ENCODE results near the gene SDE2. TPM values are rescaled to one million over a fixed set of nuclear protein-coding genes. Genes with fewer than 3 reads are reported as not detected.
"Not testable (repeated sequence)": the region's sequence is repeated elsewhere in the genome, so short reads cannot be mapped to it uniquely, and the experiment has no call there.

The SDE2 gene
- total and polyA plus RNA-seq, 2 donors, result 14.2 to 30.1 TPM

DNA sequence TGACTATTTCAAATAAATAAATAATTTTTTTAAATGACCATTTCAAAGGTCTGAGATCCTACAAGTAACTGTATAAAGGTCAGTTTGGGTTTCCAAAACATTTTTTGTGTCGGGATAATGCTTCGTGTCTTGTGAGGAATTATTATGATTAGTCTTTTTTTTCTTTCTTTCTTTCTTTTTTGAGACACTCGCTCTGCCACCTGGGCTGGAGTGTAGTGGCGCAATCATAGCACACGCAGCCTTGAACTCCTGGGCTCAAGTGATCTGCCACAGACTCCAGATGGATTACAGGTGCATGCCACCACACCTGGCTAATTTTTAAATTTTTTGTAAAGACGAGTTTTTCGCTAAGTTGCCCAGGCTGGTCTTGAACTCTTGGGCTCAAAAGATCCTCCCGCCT lies 1.9 kb upstream of the SDE2 start:
- Histone ChIP-seq H3K36me3 (ENCODE audit: insufficient read depth) (no peaks in the 10 kb centered on the region), H3K27ac (ENCODE audit: low read depth) (no peak overlapping the region), H3K4me3 (ENCODE audit: low read depth, low read length) (no peak overlapping the region), H3K4me1 (ENCODE audit: insufficient read depth) (no peaks in the 10 kb centered on the region)
- 92% methylated on average over 8 of the region's 8 CpGs for WGBS
- no peak for DNase-seq (ENCODE audit: extremely low spot score)

- not testable (repeated sequence) for H3K36me3 ChIP-seq (ENCODE audit: insufficient read depth); H3K4me3 ChIP-seq (ENCODE audit: low read depth, low read length); H3K4me1 ChIP-seq (ENCODE audit: insufficient read depth); DNase-seq (ENCODE audit: extremely low spot score); H3K27ac ChIP-seq (ENCODE audit: low read depth)
- WGBS, result 92% methylated on average over 21 of the region's 21 CpGs
Observed at GRCh38 chr1:226000493-226001081, 1.4 kb upstream of the SDE2 start.

- H3K4me3 ChIP-seq (ENCODE audit: low read depth, low read length), result peak overlapping the region; percentile 40
- 22% methylated on average over 10 of the region's 10 CpGs for WGBS
Observed at GRCh38 chr1:225999912-226000337, 782 bp upstream of the SDE2 start.

GRCh38 chr1:225998560-225999226 lies 450 bp downstream of the SDE2 start:
- 1% methylated on average over 19 of the region's 19 CpGs for WGBS
- DNase-seq (ENCODE audit: extremely low spot score), result no peak
- Histone ChIP-seq H3K36me3 (ENCODE audit: insufficient read depth) (no peaks in the 10 kb centered on the region), H3K4me3 (ENCODE audit: low read depth, low read length) (peak overlapping the region; percentile 49), H3K4me1 (ENCODE audit: insufficient read depth) (no peaks in the 10 kb centered on the region), H3K27ac (ENCODE audit: low read depth) (peak overlapping the region; percentile 68)

More at GRCh38 chr1:225999912-226000337, 782 bp upstream of the SDE2 start:
- Histone ChIP-seq H3K27ac (ENCODE audit: low read depth) (peak overlapping the region; percentile 96), H3K36me3 (ENCODE audit: insufficient read depth) (no peaks in the 10 kb centered on the region), H3K4me1 (ENCODE audit: insufficient read depth) (no peaks in the 10 kb centered on the region)
- DNase-seq (ENCODE audit: extremely low spot score), result no peak

DNA sequence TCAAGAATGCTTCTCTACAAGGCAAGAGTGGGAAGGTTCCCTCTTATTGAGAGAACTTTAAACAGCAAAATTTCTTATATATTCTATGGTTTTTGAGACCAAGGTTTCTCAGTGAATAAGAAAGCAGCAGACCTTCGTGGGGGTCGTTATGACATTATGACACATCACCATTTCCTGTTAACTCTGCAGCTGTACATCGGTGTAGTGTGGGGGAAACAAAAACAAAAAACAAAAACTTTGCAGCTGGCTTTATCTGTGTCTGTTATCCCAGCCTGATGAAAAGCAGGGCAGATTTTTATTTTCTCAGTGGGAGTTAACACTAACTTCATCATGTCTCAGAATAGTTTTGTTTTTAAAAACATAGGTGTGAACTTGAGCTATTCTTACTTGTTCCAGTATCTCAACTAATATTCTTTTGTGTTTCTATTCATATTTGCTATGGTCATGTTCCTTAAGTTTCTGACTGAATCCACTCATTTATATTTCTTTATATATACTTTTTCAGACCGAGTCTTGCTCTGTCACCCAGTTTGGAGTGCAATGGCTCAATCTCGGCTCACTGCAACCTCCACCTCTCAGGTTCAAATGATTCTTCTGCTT lies 2.1 kb downstream of the SDE2 start:
- no peak overlapping the region for H3K4me3 ChIP-seq (ENCODE audit: low read depth, low read length)
- H3K4me1 ChIP-seq (ENCODE audit: insufficient read depth), result no peaks in the 10 kb centered on the region
- no peak overlapping the region for H3K27ac ChIP-seq (ENCODE audit: low read depth)
- peaks cover 5% of the 10 kb centered on the region for H3K36me3 ChIP-seq (ENCODE audit: insufficient read depth)
- DNase-seq (ENCODE audit: extremely low spot score), result no peak
- WGBS, result 59% methylated on average over 5 of the region's 5 CpGs

DNA sequence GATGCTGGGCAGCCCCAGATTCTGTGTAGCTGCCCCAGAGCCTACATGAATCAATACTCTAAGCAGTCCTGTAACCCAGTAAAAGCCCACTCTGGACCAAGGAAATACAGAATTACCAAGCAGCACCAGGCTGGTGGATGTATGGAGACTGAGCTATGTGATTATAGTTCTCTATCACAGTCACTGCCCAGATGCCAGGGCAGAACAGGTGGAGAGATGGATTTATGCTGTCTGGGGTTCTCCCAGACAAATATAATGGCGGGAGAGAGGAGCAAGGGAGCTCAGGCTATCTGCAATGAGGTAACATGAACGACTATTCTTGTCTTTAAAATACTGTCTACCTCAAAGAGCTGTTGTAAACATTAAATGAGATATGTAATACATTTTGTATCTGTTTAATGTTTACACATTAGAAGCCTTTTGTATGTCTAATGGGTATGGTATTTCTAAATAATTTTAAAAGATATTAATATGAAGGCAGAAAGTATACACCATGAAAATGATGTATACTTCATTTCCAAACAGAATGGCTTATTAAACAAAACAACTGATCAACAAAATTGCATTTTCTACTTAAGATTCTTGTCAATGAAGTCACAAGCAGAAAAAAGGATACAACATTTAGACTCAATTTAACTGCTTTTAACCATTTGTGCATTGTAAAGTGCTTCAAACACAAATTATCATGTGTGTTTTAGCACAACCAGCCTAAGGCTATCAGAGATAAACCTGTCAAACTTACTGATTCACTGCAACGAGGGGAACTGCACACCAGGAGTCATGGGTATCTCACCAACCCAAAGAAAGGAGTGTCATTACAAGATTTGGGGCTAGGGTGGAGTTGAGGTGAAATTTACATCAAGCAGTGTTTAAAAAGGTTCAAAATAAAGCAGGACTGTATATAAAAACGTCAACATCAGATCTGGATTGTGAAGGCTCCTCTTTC lies 3.0 kb downstream of the SDE2 start:
- Histone ChIP-seq H3K27ac (ENCODE audit: low read depth) (no peak overlapping the region), H3K4me3 (ENCODE audit: low read depth, low read length) (no peak overlapping the region), H3K36me3 (ENCODE audit: insufficient read depth) (peaks cover 7% of the 10 kb centered on the region), H3K4me1 (ENCODE audit: insufficient read depth) (no peaks in the 10 kb centered on the region)
- 52% methylated on average over 4 of the region's 4 CpGs for WGBS
- no peak for DNase-seq (ENCODE audit: extremely low spot score)

DNA sequence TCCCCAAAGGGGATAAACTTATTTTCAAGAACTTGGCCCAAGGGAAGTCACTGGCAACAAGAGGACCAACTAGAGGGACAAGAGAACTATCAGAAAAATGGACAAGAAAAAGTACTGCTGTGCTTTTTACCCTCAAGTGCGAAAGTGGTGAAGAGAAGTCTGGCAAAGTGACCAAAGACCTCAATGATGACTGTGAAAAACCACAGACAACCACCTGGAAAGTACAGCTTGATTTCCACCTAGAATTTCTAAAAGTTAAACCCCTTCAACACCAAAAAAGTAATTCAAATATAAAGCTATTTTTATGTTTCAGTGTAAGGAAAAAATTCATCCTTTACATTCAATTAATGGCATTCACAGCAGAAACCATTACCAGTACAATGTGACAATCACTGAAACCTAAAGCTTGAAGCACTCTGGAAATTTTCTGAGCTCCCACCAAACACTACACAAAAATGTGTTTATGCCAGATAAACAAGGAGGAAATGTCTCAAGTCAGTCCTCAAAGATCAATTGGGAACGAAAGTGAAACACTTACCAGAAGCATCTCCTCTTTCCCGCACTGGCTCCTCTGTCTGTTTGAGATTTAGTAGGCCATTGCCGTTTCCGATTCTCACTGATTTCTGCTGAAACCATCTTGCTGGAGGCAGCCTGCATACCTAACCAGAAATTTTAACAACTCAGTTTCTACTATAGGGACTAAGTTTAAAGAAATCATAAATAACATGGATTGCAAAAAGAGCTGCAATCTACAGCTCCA lies 8.3 kb downstream of the SDE2 start:
- 87% methylated on average over 5 of the region's 5 CpGs for WGBS
- DNase-seq (ENCODE audit: extremely low spot score), result no peak
- peaks cover 14% of the 10 kb centered on the region for H3K36me3 ChIP-seq (ENCODE audit: insufficient read depth)

GRCh38 chr1:225987491-225988316 lies 11.4 kb downstream of the SDE2 start:
- WGBS, result 84% methylated on average over 7 of the region's 7 CpGs
- no peak for DNase-seq (ENCODE audit: extremely low spot score)
- Histone ChIP-seq H3K4me3 (ENCODE audit: low read depth, low read length) (no peak overlapping the region), H3K4me1 (ENCODE audit: insufficient read depth) (no peaks in the 10 kb centered on the region), H3K36me3 (ENCODE audit: insufficient read depth) (peaks cover 15% of the 10 kb centered on the region), H3K27ac (ENCODE audit: low read depth) (no peak overlapping the region)

More for the DNA sequence above, 8.3 kb downstream of the SDE2 start:
- Histone ChIP-seq H3K4me3 (ENCODE audit: low read depth, low read length) (no peak overlapping the region), H3K27ac (ENCODE audit: low read depth) (no peak overlapping the region), H3K4me1 (ENCODE audit: insufficient read depth) (no peaks in the 10 kb centered on the region)

- 97% methylated on average over 3 of the region's 3 CpGs for WGBS
- no peak for DNase-seq (ENCODE audit: extremely low spot score)
- no peak overlapping the region for H3K27ac ChIP-seq (ENCODE audit: low read depth)
- H3K36me3 ChIP-seq (ENCODE audit: insufficient read depth), result peaks cover 2% of the 10 kb centered on the region
- no peaks in the 10 kb centered on the region for H3K4me1 ChIP-seq (ENCODE audit: insufficient read depth)
- H3K4me3 ChIP-seq (ENCODE audit: low read depth, low read length), result no peak overlapping the region
Observed at GRCh38 chr1:225981714-225982113, 17.4 kb downstream of the SDE2 start.

- Histone ChIP-seq H3K4me1 (ENCODE audit: insufficient read depth) (no peaks in the 10 kb centered on the region), H3K27ac (ENCODE audit: low read depth) (no peak overlapping the region), H3K4me3 (ENCODE audit: low read depth, low read length) (no peak overlapping the region), H3K36me3 (ENCODE audit: insufficient read depth) (peaks cover 1% of the 10 kb centered on the region)
- 86% methylated on average over 5 of the region's 5 CpGs for WGBS
- DNase-seq (ENCODE audit: extremely low spot score), result no peak
Observed at GRCh38 chr1:225980005-225980836, 18.9 kb downstream of the SDE2 start.

DNA sequence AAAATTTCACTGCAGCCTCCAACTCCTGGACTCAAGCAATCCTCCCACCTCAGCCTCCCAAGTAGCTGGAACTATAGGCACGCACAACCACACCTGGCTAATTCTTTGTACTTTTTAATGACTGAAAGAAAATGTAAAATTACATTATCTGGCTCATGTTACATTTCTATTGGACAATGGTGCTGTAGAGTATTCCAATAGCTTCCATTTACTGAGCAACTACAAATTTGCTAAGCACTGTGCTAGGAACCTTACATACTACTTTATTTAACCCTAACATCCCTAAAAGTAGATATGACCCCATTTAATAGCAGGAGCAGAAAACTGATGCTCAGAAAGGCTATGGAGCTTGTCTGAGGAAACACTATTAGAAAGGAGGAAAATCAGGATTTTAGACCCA lies 19.7 kb downstream of the SDE2 start:
- H3K27ac ChIP-seq (ENCODE audit: low read depth), result no peak overlapping the region
- no peak overlapping the region for H3K4me3 ChIP-seq (ENCODE audit: low read depth, low read length)
- WGBS, result 98% methylated on average over 1 of the region's 1 CpG
- DNase-seq (ENCODE audit: extremely low spot score), result no peak
- H3K4me1 ChIP-seq (ENCODE audit: insufficient read depth), result no peaks in the 10 kb centered on the region
- no peaks in the 10 kb centered on the region for H3K36me3 ChIP-seq (ENCODE audit: insufficient read depth)

Data from urinary bladder (tissue), 4 donors.